GM18508 (cell line): Measurements from ENCODE around the gene FAM219A.
"Not testable (repeated sequence)": the region's sequence is repeated elsewhere in the genome, so short reads cannot be mapped to it uniquely, and the experiment has no call there.

Source experiments
- ATAC-seq: cut with Tn5 transposase; IDR thresholded peaks from one replicate; pipeline ENCODE4 v1.9.1; 2021; ENCODE audit warnings: moderate number of reproducible peaks; ENCODE audit not compliant: insufficient read depth, unreplicated experiment

Gene FAM219A

DNA sequence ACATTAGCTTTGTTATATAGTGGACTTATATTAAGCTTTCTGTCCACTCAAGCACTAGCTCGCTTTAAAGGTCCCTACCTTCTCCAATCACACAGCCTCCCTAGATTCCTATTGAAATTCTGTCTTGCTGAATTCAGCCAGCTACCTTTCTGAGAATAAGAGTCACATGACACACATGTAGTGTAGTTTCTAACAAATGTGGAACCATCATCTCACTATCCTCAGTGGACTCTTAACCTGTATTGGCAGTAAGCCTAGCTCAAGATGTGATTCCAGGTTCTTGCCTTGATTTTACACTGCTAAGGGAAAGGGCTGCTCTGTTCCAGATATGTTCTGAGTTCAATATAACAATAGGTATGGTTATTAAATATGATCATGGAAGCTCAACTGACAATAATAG lies 11.4 kb downstream of the FAM219A start:
- no peak for ATAC-seq

DNA sequence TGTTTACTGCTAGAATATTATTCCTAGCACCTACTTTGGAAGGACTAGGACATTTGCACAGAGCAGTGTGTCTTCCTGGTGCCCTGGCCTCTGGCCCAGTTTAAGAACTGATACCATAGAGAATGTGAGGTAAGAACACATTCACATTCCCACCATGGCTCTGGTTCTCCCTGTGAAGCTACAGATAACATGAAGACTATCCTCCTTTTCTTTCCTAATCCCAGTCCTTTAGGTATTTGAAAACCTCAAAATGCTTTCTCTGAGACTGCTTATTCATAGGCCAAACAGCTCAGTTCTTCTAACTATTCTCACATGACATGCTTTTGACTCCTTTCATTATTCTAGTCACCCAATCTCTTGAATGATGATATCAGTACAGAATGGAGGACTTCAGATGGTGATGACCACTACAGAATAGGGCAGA lies 11.9 kb downstream of the FAM219A start:
- no peak for ATAC-seq

DNA sequence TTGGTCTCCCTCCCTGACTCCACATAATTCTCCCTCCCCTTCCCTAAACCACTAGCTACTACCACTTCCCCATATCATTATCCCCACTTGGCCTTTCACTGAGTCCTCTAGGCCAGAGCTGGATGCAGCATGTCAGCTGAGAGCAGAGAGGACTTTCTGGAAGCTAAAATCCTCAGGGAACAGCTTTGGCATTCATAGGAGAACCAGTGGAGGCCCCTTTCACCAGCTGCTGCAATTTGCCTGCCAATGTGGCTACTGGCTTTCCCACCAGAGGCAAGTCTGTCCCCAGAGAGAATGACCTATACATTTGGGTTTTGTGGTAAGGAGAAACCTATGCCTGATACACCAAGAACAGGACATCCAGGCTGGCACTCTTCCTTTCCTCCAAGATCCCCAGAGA lies 14.4 kb downstream of the FAM219A start:
- no peak for ATAC-seq

DNA sequence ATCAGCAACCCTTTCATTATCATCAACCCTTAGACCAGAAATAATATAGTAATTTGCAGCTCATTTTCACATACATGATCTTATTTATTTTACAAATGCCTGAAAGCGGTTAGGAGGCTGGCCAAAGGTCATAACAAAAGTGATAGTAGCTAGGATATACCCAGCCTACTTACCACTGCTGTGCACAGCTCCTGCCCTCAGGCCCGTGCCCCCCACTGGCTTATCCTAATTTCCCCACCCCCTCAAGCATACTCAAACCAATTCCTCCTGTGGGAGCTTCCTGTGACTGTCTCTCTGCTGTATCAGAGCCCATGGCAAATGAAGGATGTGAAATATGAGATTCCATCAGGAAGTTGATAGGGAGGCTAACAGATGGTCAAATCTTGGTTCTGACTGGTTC lies 14.8 kb downstream of the FAM219A start:
- no peak for ATAC-seq

DNA sequence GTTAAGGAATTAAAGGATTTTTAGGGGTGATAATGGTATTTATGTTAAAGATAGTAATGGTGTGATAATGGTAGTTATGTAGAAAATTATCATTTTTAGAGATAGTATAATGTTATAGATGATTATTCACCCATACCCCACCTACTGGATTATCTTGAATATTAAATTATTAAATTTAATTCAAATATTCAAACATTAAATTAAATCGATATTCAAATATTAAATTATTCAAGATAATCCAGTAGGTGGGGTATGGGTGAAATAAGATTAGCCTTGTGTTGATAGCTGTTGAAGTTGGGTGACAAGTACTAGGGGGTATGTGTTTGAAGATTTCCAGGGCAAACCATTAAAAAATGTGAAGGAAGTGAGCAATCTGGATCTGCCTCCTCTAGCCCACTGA lies 15.6 kb downstream of the FAM219A start:
- no peak for ATAC-seq

DNA sequence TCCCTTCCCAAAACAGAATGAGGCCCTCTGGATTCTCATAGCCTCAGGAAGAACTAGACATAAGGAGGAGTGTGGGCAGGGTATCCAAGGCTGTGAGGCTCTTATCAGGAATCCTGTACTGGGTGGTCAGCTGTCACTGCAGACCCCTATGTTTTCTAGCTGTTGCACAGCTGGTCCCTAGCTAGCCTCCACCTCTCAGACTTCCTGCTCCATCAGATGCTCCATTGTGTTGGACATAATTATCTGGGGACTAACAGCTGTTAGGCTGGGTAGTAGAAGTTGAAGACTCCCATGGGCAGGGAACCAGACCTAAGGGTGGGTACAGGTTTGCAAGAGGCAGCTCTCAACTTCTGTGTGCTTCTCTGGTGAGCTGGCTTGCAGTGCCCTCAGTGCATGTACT lies 18.4 kb downstream of the FAM219A start:
- no peak for ATAC-seq

DNA sequence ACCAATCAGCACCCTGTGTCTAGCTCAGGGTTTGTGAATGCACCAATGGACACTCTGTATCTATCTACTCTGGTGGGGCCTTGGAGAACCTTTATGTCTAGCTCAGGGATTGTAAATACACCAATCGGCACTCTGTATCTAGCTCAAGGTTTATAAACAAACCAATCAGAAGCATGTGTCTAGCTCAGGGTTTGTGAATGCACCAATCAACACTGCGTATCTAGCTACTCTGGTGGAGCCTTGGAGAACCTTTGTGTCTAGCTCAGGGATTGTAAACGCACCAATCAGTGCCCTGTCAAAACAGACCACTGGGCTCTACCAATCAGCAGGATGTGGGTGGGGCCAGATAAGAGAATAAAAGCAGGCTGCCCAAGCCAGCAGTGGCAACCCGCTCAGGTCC lies 19.9 kb downstream of the FAM219A start:
- ATAC-seq, result not testable (repeated sequence)

DNA sequence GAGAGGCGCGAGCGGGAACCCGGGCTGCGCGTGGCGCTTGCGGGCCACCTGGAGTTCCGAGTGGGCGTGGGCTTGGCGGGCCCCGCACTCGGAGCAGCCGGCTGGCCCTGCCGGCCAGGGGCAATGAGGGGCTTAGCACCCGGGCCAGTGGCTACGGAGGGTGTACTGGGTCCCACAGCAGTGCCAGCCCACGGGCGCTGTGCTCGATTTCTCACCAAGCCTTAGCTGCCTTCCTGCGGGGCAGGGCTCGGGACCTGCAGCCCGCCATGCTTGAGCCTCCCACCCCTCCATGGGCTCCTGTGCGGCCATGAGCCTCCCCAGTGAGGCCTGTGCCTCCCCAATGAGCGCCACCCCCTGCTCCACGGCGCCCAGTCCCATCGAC lies 20.5 kb downstream of the FAM219A start:
- ATAC-seq, result not testable (repeated sequence)

DNA sequence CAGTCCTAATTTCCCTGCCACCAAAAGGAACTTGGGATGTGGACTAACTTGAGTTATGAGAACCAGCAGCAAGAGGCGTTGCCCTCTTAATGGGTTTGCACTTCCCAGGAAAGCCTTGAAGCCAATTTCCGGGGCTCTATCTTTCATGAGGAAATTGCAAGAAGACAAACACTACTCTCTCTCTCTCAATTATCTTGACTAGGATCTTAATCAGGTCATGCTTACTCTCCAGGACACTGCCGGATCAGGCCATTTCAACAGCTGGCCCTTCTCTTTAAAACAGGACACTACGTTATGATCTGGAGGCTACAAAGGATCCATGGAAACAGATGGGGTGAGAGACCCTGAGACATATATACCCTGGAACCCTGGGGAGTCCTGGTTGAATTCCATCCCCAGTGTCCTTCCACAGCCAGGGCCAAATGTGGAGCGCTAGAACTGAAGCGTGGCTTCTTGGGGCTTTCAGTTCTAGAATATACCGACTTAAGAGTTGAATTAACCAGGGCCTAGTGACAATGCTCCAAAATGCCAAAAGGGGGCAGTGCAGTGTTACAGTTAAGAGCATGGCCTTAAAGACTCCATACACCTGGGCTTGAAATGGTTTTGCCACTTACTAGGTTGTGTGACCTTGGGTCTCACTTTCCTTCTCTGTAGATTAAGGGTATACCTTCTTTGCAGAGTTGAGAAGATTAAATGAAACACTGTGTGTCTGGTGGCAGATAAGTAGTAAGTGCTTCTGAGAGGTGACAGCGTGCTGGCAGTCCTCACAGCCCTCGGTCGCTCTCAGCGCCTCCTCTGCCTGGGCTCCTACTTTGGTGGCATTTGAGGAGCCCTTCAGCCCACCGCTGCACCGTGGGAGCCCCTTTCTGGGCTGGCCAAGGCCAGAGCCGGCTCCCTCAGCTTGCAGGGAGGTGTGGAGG lies 21.1 kb downstream of the FAM219A start:
- no peak for ATAC-seq

DNA sequence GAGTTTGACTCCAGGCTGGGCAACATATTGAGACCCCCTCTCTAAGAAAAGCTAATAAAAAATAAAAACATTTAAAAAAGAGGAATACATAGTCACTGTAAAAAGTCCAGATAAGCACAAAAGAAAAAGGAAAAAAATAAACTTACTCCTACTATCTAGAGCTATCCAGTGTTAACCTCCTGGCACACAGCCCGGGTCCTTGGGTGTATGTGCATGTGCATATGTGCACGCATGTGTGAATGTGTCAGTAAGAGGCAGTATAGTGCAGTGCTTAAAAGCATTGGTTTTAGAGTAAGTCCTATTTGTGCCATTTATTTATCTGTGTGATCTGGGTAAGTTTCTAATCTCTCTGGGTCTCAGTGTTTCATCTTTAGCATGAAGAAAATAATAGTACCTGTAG lies 26.7 kb downstream of the FAM219A start:
- ATAC-seq, result no peak

DNA sequence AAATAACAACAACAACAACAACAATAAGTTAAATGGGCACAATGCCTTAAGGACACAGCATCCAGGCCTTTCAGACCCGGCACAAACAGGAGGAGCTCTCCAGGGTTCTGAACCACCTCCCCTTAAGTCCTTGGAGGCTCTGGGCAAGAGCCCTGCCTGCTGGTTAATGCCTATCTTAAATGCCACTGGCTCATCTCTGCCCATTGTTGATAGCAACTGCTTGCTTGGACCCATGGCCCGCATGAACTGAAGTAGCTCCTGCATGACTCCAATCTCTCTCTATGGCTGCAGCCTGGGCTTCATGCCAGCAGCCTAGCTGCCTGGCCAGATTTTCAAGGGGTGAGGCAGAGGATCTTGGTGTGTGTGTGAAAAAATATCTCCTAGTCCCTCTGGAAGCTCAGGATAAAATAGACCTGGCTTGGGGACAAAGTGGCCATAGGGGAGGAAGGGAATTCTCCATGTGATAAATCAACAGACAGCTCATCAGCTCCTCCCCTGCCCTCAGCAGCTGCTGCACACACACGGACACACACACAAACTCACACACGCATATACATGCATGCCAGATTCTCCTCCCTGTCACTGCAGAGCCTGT lies 27.4 kb downstream of the FAM219A start:
- ATAC-seq, result no peak

DNA sequence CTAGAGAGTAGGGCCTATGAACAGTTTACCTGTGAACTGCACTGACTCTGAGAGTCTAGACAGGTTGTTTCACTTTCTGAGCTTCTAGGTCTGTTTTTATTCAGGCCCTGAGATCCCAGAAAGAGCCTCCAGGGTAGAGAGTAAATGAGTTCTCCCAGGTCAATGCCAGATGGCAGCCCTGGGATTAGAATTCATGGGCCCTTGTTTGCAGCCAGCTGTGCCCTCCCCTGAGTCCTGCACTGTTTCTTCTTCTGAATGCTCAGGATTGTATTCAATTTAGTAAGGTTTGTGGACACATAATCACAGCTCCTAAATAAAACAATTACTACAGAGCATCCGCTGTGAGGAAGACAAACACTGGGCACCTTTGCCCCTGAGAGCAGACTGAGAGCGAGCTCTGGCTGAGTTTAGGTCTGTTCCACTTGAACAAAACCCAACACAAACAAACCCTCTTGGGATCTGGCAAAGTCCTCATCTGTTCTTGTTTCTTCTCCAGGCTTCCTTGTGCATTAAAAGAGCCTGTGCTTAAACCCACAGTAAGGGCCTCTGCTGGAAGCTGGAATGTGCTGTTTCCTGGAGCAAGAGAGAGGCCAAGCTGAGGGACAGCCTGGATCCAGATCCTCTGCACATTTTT lies 29.9 kb downstream of the FAM219A start:
- ATAC-seq, result no peak

DNA sequence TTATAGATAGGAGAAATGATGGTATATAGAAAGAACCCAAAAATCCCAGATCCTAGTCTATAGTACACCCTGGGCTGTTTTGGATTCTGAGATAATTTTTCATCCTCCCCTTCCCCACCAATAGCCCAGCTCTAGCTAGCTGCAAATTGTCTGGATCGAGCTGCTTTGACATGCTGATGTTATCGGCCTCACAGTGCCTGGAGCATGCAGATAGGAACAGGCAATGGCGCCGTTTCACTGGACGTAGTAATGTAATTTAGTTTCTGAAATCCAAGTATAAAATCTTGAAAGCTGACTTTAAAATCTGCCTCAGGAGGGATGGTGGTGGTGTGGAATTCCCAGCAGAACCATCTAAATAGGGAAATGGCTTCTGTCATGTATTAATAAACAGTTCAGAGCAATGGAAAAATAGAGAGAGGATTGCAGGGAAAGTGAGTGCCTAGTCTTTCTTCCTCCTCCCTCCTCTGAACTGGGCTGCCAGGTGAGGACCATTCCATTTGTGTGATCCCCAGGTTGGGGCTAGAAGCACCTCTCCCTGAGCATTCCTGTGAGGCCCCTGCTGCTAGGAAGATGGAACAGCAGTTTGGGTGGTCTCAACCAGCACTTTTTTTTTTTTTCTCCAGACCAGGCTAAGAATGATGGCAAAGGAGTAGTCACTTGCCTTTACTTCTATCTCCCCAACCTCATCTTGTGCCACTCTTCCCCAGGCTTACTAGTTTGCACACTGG lies 31.9 kb downstream of the FAM219A start:
- no peak for ATAC-seq

DNA sequence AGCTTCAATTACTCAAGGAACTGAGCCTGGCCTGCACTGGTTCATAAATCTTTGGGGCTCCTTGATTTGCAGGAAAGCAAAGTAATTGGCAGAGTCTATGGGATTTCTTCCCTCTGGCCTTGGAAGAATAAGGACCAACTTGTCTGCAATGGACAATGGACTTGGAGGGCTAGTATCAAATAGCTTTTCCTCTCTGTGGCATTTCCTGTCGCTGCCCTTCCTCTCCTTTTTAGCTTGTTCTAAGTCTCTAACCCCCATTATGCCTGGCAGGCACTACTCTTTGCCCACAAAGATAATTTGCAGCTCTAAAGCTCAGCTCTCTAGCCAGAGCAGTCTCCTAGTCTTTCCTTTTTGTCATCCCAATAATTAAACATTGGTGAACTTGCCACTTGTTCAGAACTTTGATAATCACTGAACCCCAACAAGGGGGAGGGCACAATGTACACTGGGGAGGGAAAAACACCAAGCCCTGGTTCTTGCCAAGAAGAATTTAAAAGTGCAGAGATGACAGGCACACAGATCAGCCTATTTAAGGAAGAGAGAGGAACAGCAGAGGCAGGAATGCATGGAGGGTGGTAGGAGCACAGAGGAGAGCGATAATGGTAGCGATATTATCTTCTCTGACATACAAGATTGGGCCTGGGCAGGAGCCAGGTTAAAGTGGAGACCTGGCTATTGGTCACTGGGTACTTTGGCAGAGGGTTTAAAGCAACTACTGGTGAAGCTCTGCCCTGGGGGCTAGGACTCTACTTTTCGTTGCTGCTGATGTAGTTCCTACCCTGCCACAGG lies 38.5 kb downstream of the FAM219A start:
- no peak for ATAC-seq

DNA sequence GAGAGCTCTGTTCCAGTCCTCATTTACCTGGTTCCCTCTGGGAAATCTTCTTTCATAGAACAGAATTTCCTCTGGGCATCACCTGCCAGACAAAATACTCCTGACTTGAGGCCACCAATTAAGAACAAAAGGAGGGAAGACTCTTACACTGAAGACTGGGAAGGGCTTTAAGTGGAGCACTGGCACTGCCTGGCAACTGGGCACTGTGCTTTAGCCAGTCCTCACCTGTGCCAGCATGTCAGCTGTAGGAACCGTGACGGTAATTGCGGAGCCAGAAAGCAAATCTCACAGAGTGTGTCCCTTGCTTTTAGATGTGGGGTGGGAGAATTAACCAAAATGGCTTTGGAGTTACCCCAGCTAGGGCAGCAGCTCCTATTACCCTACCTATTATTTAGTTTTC lies 40.6 kb downstream of the FAM219A start:
- ATAC-seq, result no peak

DNA sequence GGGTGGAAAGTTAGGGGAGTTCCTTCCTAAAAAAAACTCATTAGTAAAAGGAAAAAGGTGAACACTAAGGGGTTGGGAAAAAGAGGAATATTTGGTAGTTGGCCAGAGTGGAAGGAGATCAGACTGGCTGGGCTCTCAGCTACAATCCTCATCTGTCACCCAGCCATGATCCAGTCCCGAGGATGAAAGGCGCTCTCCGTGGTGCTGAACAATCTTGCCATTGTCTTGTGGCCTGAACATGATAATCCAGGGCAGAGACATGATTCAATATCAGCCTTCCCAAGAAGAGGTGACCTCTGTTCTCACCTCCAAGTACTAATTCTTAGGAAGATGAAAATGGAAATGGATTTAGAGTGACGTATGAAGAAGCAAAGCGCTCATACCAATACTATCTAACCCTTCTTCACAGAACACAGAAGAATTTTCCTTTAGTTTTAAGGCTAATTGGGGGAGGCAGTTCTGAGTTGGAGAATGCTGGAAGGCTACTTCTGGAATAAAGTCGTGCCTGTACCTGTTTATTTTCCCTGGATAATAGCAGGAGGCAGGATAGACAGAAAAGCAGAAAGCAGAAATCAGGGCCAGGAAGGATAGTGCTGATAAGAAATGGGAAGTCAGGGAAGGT lies 45.0 kb downstream of the FAM219A start:
- ATAC-seq, result no peak

DNA sequence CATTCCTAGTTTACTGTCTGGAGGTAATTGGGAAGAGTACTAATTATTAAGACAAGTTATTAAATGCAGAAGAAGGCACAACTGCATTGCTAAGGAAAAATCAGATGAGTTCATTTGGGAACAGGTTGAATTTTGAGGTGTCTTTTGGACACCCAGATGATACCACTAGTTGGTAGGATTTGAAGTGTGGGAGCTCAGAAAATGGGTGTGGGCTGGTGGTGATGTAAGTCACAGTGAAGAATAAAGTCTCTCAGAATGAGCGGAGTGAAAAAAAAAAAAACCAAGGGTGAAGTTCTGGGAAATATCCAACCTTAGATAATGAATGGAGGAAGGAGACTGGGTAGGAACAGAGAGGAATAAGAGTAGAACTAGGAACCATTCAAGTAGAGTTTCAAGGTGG lies 46.0 kb downstream of the FAM219A start:
- ATAC-seq, result no peak

DNA sequence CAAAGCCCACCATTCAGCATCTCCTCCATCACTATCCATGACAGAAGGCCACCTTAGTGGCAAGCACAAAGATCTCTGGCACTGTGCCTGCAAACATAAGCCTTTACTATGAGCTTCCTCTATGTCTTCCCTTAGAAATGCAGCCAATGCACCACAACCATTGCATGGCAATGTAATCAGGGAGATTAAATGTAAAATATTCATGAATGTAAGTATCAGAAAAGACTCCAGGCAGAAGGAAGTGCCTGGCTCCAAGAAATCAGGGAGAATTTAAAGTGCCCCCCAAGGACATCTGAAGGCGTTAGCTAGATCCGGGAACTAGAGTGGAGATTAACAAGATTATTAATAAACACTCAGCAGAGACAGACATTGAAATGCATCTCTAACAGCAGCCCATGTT lies 49.2 kb downstream of the FAM219A start:
- ATAC-seq, result no peak

DNA sequence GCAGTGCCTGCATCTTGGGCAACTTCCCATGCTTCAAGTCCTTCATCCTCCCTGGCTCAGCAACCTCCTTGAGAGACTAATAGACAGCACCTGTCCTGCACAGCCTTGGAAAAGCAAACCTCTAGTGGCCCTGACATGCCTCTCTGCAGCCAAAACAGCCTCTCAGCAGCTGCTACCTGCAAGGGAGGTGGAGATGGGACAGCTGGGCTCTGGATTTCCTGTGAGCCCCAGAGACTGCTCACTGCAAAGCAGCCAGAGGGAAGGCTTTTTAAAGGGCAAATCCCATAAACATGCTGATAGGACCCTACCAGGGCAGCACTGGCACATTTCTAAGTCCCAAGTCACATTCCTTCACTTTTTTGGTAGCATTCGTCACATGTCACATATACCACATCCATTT lies 50.2 kb downstream of the FAM219A start:
- no peak for ATAC-seq

DNA sequence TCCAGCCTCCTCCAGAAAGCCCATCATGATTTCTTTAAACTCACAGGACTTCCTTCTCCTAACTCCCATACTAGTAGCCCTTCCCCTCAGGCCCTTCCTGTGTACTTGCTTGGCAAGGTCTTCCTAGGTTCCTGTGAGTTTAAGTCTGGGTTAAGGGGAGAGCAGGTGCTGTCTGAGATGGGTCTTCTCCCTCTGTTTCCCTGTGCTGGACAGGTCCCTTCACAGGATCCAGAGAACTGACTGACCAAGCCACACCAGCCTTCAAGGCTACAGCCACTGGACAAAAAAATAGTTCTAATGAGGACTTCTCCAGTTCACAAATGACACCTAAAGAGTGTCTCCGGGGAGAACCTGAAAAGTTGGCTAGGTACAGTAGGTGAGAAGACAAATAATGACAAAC lies 52.2 kb downstream of the FAM219A start:
- ATAC-seq, result no peak
